Vagina (tissue), 2 donors: ENCODE results near the gene TRIP13. TPM values are rescaled to one million over a fixed set of nuclear protein-coding genes. Genes with fewer than 3 reads are reported as not detected.

ENCODE experiments used
- DNase-seq, 2 donors: peaks; one replicate each; pipeline ENCODE4 v3.0.0-alpha.2; 2017; ENCODE audit errors: extremely low spot score in 2 of 2
- H3K27ac ChIP-seq: fragments of 200-600 bp; sonication (generic); one replicate; pipeline ENCODE4 v1.5.1; 2019
- H3K27me3 ChIP-seq: fragments of 200-600 bp; sonication (generic); one replicate; pipeline ENCODE4 v1.5.1; 2019
- H3K36me3 ChIP-seq, 2 donors: fragments of 200-600 bp; sonication (generic); one replicate each; pipeline ENCODE4 v1.5.1; 2017 to 2019
- H3K4me1 ChIP-seq: fragments of 200-600 bp; sonication (generic); one replicate; pipeline ENCODE4 v1.5.1; 2019
- H3K4me3 ChIP-seq, 2 donors: fragments of 200-600 bp; sonication (generic); 1 replicate in 1 of 2; 2 replicates in 1 of 2; pipeline ENCODE4 v1.5.1; 2016 to 2019
- H3K9me3 ChIP-seq: fragments of 200-600 bp; sonication (generic); one replicate; pipeline ENCODE4 v1.5.1; 2019
- CTCF ChIP-seq, 3 experiments: fragments of 450-650 bp in 2 of 3; fragments of 200-600 bp in 1 of 3; sonication (generic) in 1 of 3; IDR thresholded peaks; one replicate each; pipeline ENCODE4 v1.5.1; 2017 to 2019; ENCODE audit warnings: antibody characterized with exemption in 3 of 3, mild to moderate bottlenecking in 2 of 3, moderate library complexity in 2 of 3
- POLR2A ChIP-seq, 2 donors: fragments of 450-650 bp; IDR thresholded peaks; one replicate each; pipeline ENCODE4 v1.6.1; 2017; ENCODE audit warnings: antibody characterized with exemption in 2 of 2, mild to moderate bottlenecking in 2 of 2, moderate library complexity in 2 of 2
- POLR2AphosphoS5 ChIP-seq, 2 donors: sonication (generic); formaldehyde crosslinking; IDR thresholded peaks; one replicate each; pipeline ENCODE4 v1.9.0; 2017; ENCODE audit warnings: antibody characterized with exemption in 2 of 2, mild to moderate bottlenecking in 2 of 2, low read depth in 1 of 2; ENCODE audit not compliant: insufficient read depth in 1 of 2
- intact Hi-C: fragments of 100-400 bp; cut with DNase I; formaldehyde crosslinking; loops from one replicate; pipeline ENCODE4 v1.15.1; 2023
- total RNA-seq: library from RNA; depleted of rRNA; stranded (reverse); fragments of >200 nt; gene quantifications from one replicate; pipeline ENCODE4 v1.2.3, GENCODE V29; 2016

Gene TRIP13
- total RNA-seq, 1 donor from 2014 or later, result 3.7 TPM

DNA sequence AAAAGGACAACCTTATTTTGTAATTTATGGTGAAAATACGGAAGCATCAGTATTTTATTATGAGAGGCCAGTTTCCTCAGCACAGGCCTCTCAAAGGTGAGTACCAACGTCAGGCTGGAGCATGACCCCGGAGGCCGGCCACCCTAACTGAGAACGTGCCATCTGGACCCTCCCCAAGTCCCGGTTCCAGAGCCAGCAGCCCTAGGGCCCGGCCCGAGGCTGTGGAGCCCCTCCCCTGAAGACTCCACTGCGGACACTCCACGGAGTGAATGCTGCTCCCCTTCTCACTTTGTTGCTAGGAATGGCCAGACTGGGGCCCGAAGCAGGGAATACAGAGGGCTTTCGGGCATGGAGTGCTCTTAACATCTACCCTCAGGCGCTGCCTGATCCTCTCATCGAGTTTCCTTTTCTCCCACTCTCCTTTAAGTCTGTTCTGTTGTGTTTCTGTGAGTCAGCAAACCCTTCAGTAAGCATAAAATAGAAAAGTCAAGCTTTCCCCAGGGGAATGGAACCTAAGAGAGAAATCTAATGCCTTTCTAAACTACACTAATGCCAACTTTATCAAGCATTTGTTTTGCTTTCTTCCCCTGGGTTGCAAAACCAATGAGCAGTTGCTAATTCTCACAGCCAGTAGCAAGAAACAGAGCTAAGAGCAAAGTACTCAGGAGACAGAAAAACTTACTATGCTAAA is 4.6 kb upstream of the TRIP13 start:
- peaks cover 6 to 78% of the 10 kb centered on the region in 2 donors for H3K36me3 ChIP-seq
- DNase-seq, result no peak
- H3K4me1 ChIP-seq, result peaks cover 16% of the 10 kb centered on the region
- TF ChIP-seq POLR2A (IDR thresholded peaks at IDR 0.05) (no peak), CTCF (IDR thresholded peaks at IDR 0.05) (no peak), POLR2AphosphoS5 (IDR thresholded peaks at IDR 0.05; ENCODE audit: insufficient read depth in 1 of 2, low read depth in 1 of 2) (no peak)
- no peaks in the 10 kb centered on the region for H3K27me3 ChIP-seq
- no peak overlapping the region for H3K4me3 ChIP-seq
- H3K27ac ChIP-seq, result no peak overlapping the region
- intact Hi-C loops, result no loop called here
- no peaks in the 10 kb centered on the region for H3K9me3 ChIP-seq

DNA sequence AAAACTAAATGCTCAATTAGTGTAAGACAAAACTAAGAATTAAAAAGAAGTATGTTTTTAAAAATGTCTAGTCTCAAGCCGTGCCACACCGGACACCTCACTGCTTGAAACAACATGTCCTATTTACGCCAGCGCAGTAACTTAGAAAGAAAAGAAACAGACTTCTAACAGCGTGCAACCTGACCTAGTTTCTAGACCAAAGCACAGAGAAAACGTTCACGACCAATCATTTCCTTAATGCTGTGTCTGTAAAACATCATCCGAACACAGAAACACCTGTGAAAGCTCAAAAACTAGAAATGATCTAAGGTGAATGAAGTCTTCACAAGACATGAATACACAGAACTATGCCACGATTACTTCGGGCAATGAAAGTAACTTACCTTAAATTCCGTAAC is 4.0 kb upstream of the TRIP13 start:
- DNase-seq, result no peak
- Histone ChIP-seq H3K4me3 (no peak overlapping the region), H3K36me3 (peaks cover 4 to 73% of the 10 kb centered on the region in 2 donors), H3K27me3 (no peaks in the 10 kb centered on the region), H3K27ac (no peak overlapping the region), H3K4me1 (peaks cover 22% of the 10 kb centered on the region), H3K9me3 (no peaks in the 10 kb centered on the region)
- no peak for TF ChIP-seq POLR2AphosphoS5 (IDR thresholded peaks at IDR 0.05; ENCODE audit: insufficient read depth in 1 of 2, low read depth in 1 of 2)
- TF ChIP-seq CTCF (IDR thresholded peaks at IDR 0.05), result no peak
- TF ChIP-seq POLR2A (IDR thresholded peaks at IDR 0.05), result no peak
- intact Hi-C loops, result no loop called here

- peaks cover 4 to 67% of the 10 kb centered on the region in 2 donors for H3K36me3 ChIP-seq
- H3K27me3 ChIP-seq, result no peaks in the 10 kb centered on the region
- peaks cover 22% of the 10 kb centered on the region for H3K4me1 ChIP-seq
- no peak overlapping the region for H3K27ac ChIP-seq
- H3K4me3 ChIP-seq, result no peak overlapping the region
- DNase-seq, result no peak
- no peaks in the 10 kb centered on the region for H3K9me3 ChIP-seq
- intact Hi-C loops, result no loop called here
- TF ChIP-seq POLR2A (IDR thresholded peaks at IDR 0.05) (no peak), CTCF (IDR thresholded peaks at IDR 0.05) (no peak), POLR2AphosphoS5 (IDR thresholded peaks at IDR 0.05; ENCODE audit: insufficient read depth in 1 of 2, low read depth in 1 of 2) (no peak)
These were observed 3.5 kb upstream of the TRIP13 start for GRCh38 chr5:889075-889710.

DNA sequence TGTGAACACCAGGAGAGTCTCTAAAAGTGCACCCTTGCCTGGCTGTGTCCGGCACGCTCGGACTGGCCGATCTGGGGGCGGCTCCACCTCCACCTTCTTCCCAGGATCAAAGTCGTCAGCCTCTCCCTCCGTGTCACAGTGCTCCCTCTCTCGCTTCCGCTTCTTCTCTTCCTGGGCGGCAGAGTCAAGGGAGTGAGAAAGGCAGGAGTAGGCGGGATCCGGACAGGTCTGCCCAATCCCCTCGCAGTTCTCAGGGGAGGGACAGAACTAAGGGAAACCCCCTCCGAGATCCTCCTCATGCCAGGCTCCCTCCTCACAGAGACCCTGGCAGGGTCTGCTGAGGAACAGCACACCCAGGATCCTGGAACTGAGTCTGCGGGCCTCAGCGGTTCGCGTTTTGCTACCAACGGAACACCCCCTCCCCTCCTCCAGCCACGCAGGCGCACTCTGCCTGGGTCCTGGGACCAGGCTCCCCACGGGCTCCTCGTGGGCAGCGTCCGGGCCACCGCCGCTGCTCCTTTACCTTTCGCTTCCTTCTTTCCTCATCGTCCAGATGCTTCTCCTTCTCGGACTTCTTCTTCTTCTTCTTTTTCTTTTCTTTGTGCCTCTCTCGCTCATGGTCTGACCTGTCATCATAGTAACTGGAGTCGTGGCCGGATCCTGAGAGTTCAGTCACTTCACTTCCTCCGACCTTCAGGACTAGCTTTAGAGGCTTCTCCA is 1.4 kb upstream of the TRIP13 start:
- Histone ChIP-seq H3K4me1 (peaks cover 22% of the 10 kb centered on the region), H3K9me3 (no peaks in the 10 kb centered on the region), H3K27ac (no peak overlapping the region), H3K27me3 (no peaks in the 10 kb centered on the region), H3K4me3 (peak overlapping the region; percentile 94 to 99), H3K36me3 (peaks cover 4 to 47% of the 10 kb centered on the region in 2 donors)
- no peak for TF ChIP-seq CTCF (IDR thresholded peaks at IDR 0.05)
- no peak for TF ChIP-seq POLR2A (IDR thresholded peaks at IDR 0.05)
- TF ChIP-seq POLR2AphosphoS5 (IDR thresholded peaks at IDR 0.05; ENCODE audit: insufficient read depth in 1 of 2, low read depth in 1 of 2), result no peak
- intact Hi-C loops, result no loop called here
- no peak for DNase-seq
